Right ventricle myocardium inferior (tissue), 1 donor: ENCODE results near the gene RECQL5. TPM values are rescaled to one million over a fixed set of nuclear protein-coding genes. Genes with fewer than 3 reads are reported as not detected.
"Not testable (repeated sequence)": the region's sequence is repeated elsewhere in the genome, so short reads cannot be mapped to it uniquely, and the experiment has no call there.

Experiments used
- ATAC-seq: fragments of 200-7000 bp; cut with Tn5 transposase; one replicate; pipeline ENCODE4 v1.9.1; 2020; ENCODE audit warnings: mild to moderate bottlenecking, moderate library complexity
- DNase-seq: peaks from one replicate; pipeline ENCODE4 v3.0.0; 2021; ENCODE audit errors: missing footprints
- intact Hi-C: fragments of 100-400 bp; cut with DNase I; formaldehyde crosslinking; loops from one replicate; pipeline ENCODE4 v1.11.0; 2022
- total RNA-seq: library from RNA; stranded (reverse); fragmentation: NEBNext Ultra II Directional; extraction: Animal tissue kit (Norgen Biotek cat#: 25700); gene quantifications from one replicate; pipeline ENCODE4 v1.2.1, GENCODE V29; 2021
- donor health status: DM: no; HTN: yes; CAD: no; lungs with severe emphysema.

RECQL5 gene
- total RNA-seq, 1 donor from 2014 or later = 15.9 TPM

GRCh38 chr17:75639327-75639726 is 27.6 kb downstream of the RECQL5 start:
- ATAC-seq = no peak
- DNase-seq = no peak
- intact Hi-C loops = no loop called here

DNA sequence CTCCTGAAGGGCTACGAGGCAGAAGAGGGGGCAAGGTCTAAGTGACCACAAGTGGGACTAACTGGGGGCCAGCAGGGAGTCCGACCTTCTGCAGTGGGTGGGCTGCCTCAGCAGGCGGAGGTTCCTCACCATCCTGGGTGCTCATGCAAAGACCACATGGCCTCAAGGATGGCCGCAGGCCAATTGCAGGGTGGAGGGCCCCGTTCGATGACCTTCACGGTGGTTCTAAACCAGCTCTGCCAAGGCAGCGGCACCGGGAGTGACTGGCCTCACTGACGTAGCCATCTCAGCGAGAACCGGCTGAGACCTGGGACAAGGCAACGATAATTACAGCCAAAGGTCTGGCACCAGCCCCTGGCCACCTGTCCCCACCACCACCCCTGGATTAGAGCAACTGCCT is 28.1 kb downstream of the RECQL5 start:
- ATAC-seq = no peak
- no peak for DNase-seq
- intact Hi-C loops = no loop called here

GRCh38 chr17:75638039-75638438 is 28.9 kb downstream of the RECQL5 start:
- ATAC-seq, DNase-seq, intact Hi-C loops: not testable (repeated sequence)

DNA sequence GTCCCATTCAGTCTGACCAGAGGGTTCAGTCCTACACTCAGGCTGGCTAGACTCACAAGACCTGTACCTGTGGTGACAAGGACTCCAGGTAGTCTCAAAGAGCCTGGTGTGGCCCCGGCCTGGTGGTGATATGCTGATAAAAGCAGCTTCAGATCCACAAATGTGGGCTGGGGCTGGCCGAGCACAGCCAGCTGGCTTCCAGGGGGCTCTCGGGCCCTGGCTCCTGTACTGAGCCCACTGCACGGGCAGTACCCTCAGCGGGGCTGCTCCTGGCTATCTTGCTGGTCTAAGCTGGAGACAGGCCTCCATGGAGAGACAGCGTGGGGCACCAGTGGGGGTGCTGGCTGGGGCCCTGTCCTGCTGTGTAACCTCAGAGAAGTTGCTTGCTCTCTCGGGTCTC is 29.4 kb downstream of the RECQL5 start:
- intact Hi-C loops = no loop called here
- DNase-seq (peak; percentile 53), ATAC-seq (no peak)

GRCh38 chr17:75637143-75637538 is 29.8 kb downstream of the RECQL5 start:
- intact Hi-C loops = no loop called here
- DNase-seq (peak; percentile 83), ATAC-seq (peak; percentile 17)

DNA sequence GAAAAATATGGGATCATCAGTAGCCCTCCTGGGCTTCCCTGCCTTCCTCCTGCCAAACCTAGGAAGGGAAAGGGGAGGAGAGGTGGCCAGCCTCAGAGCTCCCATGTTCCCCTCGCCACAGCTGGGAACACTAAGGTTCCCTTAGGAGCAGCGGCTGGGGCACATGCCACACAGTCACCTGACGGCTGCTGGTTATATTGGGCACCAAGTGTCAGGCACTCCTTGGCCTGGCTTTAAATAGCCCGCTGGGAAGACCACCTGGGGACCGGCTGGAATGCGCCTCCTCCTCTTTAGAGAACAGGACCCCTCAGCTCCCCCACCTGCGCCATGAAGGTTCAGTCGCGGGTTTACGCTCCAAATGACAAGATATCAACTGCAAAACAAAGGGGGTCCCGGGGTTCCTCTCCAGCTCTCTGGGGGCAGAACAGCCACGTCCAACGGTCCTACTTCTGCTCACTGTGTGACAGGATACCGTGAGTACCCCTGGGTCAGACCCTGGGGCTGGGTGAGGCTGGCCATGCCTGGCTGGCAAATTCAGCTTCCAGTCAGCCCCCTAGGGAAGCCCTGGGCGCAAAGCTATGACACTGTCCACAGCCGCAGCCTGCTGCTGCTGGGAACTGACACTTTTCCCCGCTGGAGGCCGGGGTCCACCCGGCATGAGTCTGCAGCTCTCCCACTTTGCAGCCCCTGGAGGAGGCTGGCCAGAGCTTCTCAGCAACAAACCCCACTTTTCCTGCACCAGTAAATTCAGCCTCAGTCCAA is 30.4 kb downstream of the RECQL5 start:
- DNase-seq (peak; percentile 64), ATAC-seq (peak; percentile 51)

DNA sequence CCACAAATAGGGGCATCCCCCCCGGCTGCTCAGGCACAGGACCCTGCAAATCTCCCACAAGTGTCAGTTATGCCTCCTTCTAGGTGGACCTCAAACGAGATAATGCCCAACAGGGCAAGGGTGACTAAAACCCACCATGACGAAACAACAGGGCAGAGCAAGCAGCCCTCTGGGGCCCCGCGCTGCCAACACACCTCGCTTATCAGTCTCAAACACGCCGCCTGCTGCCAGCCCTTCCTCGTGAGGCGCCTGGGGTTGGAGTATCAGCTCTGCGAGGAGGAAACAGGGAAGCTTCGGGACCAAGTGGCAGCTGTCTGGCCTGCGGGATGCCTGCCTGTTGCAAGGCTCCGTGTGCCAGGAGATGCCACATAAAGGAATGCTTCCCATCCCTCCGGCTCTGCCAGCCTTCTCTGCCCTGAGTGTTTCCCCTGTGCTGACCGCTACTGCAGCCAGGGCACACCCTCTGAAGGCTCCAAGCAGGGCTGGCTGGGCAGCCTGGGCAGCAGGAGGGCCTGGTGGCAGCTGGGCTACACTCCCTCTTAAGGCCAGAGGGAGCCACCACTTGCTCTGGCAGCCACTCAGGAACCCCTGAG is 31.2 kb downstream of the RECQL5 start:
- DNase-seq (peak; percentile 76), ATAC-seq (peak; percentile 18)
- intact Hi-C loops = loop anchor here (2.0 kb wide), 1 partner anchor 59 kb away; no protein-coding TSS in a partner anchor

More for the DNA sequence above, 30.4 kb downstream of the RECQL5 start:
- intact Hi-C loops = no loop called here

GRCh38 chr17:75634754-75635609 is 32.0 kb downstream of the RECQL5 start:
- no peak for ATAC-seq
- intact Hi-C loops = loop anchor here (2.0 kb wide), 1 partner anchor 60 kb away; no protein-coding TSS in a partner anchor
- peak; percentile 37 for DNase-seq

GRCh38 chr17:75634376-75634740 is 32.6 kb downstream of the RECQL5 start:
- ATAC-seq = no peak
- peak; percentile 44 for DNase-seq
- intact Hi-C loops = loop anchor here (2.0 kb wide), 1 partner anchor 60 kb away; no protein-coding TSS in a partner anchor

GRCh38 chr17:75633486-75634375 is 33.2 kb downstream of the RECQL5 start:
- DNase-seq = peak; percentile 92
- peak; percentile 69 for ATAC-seq
- intact Hi-C loops = loop anchor here (1.0 to 2.0 kb wide), 2 partner anchors 61 to 116 kb away; no protein-coding TSS in a partner anchor

- peak; percentile 93 for DNase-seq
- intact Hi-C loops = loop anchor here (1.0 kb wide), 1 partner anchor 116 kb away; no protein-coding TSS in a partner anchor
- ATAC-seq = peak; percentile 78
These were observed 34.0 kb downstream of the RECQL5 start, which contains the start of gene SMIM5 for GRCh38 chr17:75632863-75633485. Gene SMIM5 (plus strand): TSS chr17:75633434. CDS start chr17:75640202, 6,768 bp downstream.

DNA sequence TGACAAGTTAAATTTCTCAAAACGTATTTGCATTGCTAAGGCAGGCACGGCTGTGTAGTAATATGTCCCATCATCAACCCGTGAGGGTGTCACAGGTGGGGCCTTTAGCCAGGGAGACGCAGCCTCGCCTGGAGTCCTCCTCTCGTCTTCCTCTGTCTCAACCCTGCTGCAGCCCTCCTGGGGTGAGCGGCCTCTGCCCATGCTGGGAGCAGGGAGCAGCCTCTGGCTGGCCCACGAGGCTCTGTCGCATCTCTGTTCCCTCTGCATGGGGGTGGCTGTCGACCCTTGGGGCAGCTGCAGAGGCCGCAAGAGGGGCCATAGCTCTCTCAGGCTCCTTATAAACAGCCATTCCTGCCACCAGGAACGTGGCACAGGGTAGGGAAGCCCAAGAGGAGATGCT is 34.5 kb downstream of the RECQL5 start:
- ATAC-seq = no peak
- DNase-seq = peak; percentile 23
- intact Hi-C loops = no loop called here

DNA sequence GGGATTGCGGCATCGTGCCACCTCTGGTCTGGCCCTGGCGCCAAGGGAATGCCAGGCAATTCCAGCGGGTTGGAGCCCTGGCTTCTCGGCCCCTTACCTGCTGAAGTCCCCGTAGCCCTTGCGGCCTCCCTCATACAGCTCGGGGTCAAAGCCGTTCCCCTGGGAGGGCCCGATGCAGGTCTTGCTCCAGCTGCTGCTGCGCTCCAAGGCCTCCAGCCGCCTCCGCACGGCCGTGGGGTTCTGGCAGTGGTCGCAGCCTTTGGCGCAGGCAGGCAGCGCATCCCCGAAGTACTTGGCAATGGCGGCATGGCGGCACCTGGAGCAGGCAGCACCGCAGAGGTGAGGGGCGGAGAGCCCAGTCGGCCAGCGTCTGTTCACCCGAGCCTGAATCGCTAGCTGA is 35.6 kb downstream of the RECQL5 start:
- DNase-seq = peak; percentile 37
- intact Hi-C loops = no loop called here

DNA sequence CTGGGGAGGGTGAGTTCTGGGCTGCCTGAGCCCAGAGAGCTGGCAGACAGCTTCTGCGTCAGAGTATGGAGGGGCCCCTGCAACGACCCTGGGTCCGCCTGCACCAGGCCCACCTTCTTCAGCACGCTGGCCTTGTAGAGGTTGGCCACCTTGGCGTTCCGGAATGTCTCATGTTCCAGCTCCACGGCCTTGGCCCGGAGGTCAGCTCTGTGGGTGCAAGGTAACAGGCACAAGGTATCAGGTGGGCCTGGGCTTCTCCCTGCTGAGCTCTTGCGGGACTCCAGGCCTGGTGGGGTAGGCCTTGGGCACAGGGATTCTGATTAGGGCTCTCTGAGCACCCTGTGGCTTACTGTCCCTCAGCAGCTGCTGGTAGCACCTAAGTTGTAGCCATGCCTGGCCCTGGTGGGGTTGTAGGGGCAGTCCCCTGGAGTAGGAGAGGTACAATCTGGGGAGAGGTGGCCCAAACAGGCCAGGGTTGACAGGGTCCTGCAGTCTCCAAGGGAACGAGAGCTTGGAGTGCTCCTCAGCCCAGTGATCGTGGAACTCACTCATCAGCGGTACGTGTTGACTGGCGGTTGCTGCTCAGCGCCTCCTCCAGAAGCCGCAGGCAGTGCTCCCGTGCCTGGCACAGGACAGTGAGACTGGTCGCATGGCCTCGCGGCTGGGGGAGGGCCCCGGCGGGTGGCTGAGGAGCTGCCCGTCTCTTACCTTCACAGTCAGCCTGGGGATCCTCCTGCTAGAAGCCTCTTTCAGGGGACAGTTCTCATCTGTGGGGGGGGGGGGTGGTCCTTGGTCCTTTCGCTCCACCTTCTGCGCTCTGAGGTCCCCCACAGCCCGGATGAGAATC is 36.7 kb downstream of the RECQL5 start:
- ATAC-seq (no peak), DNase-seq (peak; percentile 41)
- intact Hi-C loops = no loop called here

More for the DNA sequence above, 35.6 kb downstream of the RECQL5 start:
- ATAC-seq = no peak

DNA sequence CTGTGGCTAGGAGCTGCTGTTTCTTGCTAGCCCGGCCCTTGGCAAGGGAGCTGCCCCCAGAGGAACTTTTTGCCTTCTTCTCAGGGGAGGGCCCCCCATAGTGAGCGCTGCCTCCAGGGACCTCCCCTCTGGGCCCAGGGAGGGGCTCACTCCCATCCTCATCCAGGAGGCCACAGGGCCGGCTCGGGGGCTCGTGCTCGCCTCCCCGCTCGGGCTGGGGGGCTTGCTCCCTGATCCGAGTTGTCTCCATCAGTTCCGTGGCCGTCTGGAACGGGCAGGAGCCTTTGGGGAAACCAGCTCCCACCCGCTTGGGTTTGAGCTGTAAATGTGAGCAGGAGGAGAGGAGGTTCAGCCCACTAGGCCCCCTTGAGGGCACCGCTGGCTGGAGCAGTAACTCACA is 37.8 kb downstream of the RECQL5 start:
- ATAC-seq (no peak), DNase-seq (no peak)
- intact Hi-C loops = no loop called here

GRCh38 chr17:75628425-75628824 is 38.5 kb downstream of the RECQL5 start:
- no peak for ATAC-seq
- intact Hi-C loops = no loop called here
- no peak for DNase-seq

- DNase-seq (no peak), ATAC-seq (no peak)
- intact Hi-C loops = no loop called here
These were observed 39.9 kb downstream of the RECQL5 start for GRCh38 chr17:75627094-75627493.
